Right lobe of liver (tissue), 4 donors: ENCODE data around the gene SULT4A1.

Experiments
- CTCF ChIP-seq, 4 donors: fragments of 200-600 bp in 3 of 4; fragments of 450-650 bp in 1 of 4; IDR thresholded peaks; one replicate each; pipeline versions ENCODE4 v1.5.1 to v1.8.0; 2016 to 2022; ENCODE audit warnings: antibody characterized with exemption in 4 of 4, mild to moderate bottlenecking in 2 of 4
- POLR2A ChIP-seq: fragments of 450-650 bp; IDR thresholded peaks from one replicate; pipeline ENCODE4 v1.6.1; 2017; ENCODE audit warnings: antibody characterized with exemption, mild to moderate bottlenecking
- donor health status: DM: no; HTN: no; CAD: no.
- donor health status: DM: no; HTN: no; CAD: no.
- donor health status: DM: no; HTN: yes; CAD: no.

GRCh38 chr22:43838571-43839307 lies 23.6 kb downstream of the SULT4A1 start:
- TF ChIP-seq CTCF (IDR thresholded peaks at IDR 0.05) (no peak), POLR2A (no peak)
